ENCODE measurements around the gene POLL.
"Not testable (repeated sequence)": the region's sequence is repeated elsewhere in the genome, so short reads cannot be mapped to it uniquely, and the experiment has no call there.

POLL gene

DNA sequence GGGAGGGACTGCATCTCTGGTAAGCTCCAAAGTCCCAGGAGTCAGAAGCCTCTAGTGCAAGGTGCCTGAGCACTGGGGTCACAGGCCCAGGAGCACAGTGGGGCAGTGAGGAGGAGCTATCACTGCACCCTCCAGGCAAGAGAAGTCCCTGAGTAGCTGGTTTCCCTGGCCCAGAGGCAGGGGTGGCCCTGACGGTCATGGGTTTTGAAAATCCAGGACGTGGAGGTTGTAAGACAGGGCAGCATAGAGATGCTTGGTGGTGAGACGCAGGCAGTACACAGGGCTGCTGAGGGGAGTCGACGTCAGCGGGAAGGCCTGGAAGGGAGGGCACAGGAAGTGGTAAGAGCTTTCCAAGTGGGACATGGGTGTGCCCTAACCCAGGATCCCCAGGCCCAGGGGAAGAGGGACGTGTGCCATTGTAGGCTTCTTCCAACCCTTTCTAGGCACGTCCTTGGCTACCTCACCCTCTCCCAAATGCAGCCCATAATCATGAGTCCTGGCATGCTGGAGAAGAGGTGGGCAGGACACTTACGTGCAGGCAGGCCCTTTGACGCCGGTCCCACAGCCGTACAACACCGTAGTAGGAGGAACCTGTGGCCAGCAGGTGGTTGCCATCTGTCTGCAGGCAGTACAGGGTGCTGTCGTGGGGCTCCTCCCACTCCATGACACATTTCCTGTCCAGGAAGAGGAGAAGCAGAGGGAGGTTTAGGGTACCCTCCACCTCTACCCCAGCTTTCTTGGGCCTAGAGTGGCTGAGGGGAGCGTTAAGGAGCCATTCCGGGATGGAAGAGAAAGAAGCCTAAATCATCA lies 23.2 kb upstream of the POLL start:
- DNase-seq = no peak

DNA sequence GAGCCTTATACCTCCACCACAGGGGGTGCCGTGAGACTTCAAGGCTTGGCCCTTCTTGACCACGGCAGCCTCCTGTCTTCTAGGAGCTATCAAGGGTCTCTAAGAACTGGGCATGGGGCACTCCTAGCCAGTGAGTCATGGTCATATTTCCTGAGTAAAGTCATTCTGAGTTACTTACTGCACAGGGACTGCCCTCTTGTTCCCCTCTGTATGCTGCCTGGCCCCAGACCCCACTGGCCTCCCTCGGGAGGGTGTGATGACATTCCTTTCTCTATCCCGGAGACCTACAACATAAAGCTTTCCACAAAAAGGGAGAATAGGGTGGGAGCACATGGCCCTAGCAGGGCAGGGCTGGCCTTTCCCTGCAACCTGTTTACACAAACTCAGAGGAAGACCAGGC lies 21.4 kb upstream of the POLL start:
- DNase-seq = no peak

DNA sequence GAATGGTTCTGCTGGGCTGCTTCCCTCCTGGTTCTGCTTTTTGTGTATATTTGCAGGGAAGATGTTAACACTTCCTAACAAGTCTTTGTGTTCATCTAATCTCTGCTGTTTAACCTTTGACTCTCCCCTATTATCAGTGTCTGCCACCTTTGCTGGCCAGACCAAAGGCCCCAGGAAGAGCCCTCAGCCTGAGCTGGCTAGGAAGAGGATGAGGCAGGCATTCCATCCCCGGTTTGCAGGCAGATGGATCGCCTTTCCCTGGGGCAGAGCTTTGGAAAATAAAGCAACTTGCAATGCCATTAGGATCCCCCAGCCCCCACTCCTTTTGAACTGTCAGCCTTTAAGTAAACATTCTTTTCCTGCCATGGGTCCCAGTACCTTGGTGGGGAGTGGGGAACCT lies 19.1 kb upstream of the POLL start:
- no peak for DNase-seq

DNA sequence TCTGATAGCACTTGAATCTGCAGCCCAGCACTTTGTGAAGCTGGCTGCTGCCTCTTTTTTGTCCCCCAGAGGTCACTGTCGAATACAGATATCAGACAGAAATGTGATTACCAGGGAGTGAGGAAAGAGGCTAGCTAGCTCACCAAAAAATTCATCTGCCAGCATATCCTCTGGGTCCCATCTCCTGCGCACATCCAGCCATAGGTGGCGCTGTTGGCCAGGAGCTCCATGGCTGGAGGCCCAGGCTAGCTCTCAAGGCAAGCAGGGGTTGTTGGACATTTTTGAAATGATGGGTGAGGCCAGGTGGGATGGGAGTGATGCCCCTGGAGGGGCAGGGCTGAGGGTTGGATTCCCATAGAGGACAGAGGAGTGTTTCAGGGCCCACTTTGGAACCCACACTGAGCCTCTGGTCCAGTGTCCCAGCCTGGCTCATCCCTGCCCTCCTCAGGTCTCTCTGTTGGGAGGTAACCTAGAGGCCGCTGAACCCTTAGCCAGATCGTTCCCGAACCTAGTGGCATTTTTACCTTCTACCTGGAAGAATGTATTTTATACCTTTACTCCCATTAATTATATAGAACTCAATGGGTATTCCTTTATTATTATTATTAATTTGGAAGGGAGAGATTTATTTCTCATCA lies 14.8 kb upstream of the POLL start:
- peak; percentile 45 for DNase-seq

DNA sequence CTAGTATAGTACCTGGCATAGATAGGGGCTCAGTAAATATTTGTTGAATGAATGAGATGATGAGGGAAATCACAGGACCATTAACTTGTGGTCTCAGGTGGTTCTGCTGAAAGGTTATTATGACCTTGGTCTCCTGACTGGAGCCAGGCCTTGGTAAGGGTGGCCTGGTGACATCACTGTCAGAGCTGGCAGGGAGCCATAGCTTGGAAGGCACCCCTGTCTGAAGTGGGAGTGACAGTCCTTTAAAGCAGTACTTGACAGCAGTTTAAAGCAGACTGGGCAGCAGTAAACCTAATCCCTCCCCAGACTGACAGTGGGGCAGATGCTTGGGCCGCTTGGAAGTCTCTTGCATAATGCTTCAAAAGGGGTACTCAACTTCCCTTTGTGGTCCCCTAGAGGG lies 13.5 kb upstream of the POLL start:
- no peak for DNase-seq

DNA sequence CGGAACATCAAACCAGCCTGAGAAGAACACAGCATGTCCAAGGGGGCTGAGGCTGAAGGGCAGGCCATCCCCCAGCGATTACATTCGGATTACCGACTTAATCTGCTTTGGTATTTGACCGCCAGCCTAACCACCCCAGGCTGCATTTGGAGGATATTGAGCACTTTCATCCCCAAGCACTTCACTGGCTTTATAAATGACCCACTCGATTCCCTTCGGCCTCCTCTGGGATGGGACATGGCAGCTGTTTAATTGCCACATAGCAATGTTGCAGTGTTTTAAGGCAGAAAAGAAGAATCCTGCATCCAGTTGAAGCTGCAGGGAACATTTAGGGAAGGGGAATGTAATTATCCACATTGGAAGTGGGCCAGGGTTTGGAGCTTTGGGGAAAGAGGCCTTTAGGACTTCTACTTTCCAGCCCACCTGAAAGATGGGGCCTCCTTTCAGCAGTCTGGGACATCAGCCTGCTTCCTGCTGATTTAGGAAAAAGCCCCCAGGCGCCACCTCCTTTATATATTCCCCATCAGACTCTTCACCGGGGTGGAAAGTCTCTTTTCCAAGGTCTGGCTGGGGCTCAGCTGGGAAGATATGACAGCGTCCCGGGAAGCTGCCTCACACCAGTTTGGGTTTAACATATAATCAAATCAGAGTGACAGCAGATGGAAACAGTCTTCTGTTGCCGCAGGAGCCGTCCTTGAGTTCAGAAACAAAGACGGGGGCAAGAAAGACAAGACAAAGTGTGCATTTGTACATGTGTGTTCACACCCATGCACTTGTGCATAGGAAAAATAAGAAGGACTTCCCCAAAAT lies 9.2 kb upstream of the POLL start:
- DNase-seq = no peak

DNA sequence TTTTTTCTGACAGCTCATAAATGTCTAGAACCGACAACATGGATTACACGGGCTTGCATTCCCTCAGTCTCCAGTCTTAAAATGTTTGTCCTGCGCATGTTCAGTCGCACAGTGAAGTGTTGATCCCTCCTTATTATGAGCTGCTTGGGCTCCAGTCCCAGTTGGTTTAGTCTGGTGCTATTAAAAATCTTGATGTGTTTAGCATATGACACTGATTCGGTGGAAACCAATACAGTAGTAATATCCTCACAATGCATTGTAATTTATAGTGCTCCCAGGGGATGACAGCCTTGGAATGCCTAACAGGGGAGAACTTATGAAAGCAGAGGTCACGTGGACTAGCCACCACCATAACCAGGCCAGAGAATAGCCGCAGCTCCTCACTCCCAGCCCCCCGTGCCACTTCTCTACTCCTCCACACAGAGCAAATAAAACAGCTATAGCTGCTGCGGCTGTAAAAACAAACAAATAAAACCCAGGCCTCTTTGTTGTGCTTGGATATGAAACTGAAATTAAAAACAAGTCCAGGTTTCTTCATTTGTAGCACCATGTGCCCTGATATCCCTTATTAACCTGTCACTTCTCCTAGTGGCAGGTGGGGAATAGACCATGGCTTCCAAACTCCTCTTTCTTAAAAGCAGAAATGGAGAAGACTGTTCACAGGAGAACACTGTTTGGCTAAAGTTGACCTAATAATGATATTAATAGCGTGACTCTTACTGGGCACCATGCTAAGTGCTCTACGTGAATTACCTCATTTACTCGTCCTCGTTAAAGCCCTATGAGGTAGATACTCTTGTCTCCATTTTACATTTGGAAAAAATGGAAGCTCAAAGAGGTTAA lies 7.8 kb upstream of the POLL start:
- no peak for DNase-seq

DNA sequence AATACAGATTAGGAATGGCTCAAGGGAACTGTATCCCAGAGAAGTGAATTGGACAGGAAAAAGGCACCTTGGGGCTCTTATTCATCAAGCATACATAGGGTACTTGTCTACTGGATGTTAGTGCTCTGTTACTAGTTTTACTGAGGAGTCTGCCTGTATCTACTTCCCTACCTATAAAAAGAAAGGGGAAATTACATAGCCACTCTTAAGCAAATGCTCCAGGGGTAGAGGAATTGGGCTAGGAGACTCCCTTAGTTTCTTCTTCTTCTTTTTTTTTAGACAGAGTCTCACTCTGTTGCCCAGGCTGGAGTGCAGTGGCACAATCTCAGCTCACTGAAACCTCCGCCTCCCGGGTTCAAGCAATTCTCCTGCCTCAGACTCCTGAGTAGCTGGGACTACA lies 5.3 kb upstream of the POLL start:
- DNase-seq = not testable (repeated sequence)

DNA sequence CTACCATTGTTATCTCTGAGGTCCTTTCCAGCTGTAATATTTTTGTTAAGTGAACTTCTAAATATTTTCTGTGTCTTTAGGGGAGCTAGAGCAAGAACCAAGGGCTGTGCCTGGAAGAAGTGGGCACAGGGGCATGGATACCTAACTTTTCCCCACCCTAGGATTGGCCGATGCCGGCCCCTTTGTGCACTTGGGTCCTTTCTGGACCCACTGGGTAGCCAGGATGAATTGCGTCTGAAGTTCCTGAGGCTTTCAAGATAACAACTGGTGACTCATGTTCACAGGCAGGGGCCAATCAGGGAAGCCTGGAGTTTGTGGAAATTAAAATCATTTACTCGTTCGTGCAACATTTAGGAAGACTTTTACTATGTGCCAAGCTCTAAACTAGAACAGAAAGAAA lies 822 bp upstream of the POLL start:
- no peak for DNase-seq

DNA sequence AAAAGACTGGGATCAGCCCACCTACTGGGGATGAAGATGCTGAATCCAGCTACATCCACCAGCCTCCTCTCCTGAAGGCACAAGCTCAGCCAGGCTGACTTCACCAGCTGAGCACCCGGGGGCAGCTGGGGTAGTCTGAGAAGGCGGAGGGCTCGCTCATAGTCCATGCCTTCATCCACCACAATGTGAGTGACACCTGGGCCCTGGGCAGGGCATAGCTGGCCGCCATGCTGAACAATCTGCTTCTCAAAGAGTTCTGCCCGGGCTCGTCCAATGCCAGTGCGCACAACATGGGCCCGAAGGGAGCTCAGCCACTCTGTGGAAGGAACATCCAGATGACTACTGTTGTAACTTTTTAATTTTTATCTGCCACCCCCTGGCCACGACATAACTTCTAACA lies 2.2 kb downstream of the POLL start:
- no peak for DNase-seq

DNA sequence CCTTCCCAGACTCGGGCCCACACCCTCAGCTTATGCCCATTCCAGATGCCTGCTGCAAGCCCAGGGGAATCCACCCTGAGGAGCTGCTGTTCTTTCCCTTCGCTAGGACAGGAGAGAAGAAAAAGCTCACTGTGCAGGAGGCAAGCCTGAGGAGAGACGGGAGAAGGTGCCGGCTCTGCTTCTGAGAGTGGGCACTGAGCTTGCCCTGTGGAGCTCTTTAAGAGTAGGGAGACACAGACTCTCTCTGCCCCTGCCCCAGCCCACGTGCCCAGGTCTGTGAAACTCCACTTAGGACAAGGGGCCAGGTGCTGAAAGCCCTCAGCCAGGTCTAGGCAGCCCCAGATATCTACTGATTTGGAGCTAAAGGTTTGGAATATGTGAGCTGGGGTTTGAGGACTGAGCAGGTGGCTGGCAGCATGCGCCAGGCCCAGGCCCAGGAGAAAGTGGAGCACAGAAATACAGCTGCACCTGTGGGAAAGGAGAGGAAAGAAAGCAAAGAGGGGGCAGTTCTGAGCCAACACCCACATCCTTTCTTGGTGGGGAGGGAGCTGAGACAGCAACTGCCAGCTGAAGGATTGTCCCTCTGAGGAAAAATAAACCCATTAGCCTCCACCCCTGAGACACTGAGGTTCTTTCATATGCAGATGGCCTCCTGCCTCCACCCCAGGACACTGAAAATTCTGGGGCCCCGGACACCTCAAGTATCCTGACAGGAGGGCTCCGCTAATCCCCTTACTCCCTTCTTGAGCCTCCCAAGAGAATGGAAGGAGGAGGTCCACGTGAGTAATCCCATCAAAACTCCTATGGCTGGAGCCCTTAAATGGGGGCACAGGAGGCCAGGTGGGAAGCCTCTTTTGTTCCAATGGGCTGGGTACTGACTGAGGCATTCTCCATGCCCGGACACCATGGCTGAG lies 7.3 kb downstream of the POLL start:
- DNase-seq = no peak

DNA sequence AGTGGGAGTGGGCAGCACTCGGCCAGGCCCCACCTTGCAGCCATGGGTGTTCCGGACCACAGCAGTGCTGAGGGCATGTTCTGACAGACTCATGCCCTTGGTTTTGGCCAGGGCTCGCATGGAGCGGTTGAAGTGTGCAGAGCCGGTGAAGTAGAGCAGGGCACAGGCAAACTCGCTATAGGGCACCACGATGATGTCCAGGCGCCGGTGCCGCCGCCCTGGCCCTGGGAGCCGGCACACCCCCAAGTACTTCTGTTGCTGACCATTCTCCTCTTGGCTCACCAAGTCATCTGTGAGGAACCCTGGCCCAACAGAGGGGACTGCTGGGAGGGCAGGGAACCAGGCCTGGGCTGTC lies 8.6 kb downstream of the POLL start:
- no peak for DNase-seq

DNA sequence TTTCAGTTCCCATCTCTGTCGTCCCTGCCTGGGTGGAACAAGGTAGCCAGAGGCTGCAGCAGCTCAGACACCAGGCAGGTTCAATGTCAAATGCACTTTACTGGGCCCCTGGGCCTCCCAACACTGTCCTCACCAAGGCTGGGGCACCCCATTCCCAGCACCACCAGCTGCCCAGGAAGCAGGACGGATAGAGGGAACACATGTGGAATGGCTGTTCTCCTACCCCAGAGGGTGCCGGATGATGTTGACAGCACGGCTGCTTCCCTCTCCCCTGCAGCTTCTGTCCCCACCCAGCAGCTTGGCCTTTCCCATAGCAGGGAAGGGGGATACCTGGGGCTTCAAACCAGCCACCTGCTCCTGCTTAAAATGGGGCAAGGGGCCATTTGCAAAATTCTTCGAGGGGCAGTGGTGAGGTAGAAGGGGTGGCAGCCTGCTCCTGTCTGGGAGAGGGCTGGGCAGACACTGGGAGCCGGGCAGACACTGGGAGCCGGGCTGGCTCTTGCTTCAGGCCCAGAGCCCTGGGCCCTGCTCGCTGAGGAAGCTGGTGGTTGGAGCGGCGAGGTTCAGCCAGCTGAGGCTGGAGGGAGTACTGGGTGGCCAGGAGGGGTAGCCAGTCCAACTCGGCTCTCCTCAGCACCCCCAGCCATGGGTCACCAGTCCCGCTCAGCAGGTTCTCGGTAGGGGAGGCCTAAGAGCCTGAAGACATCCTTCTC lies 9.1 kb downstream of the POLL start:
- DNase-seq = no peak

DNA sequence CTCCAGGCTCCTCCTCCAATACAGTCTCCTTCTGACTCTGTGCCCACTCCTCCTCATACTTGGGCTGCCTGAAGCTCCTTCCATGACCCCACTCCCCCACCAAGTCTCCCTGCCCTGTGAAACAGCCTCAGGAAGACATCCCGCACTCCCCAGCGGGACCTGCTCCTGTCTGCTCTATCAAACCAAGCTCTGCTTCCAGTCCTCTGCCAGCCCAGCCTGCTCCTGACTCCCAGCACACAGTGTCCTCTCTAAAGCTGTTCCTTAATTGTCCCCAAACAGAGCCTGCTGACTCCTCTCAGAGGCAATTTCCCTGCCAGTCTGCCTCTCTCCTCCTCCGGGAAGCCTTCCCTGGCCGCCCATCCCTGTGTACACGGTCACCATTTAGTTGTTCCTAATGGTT lies 9.9 kb downstream of the POLL start:
- no peak for DNase-seq

DNA sequence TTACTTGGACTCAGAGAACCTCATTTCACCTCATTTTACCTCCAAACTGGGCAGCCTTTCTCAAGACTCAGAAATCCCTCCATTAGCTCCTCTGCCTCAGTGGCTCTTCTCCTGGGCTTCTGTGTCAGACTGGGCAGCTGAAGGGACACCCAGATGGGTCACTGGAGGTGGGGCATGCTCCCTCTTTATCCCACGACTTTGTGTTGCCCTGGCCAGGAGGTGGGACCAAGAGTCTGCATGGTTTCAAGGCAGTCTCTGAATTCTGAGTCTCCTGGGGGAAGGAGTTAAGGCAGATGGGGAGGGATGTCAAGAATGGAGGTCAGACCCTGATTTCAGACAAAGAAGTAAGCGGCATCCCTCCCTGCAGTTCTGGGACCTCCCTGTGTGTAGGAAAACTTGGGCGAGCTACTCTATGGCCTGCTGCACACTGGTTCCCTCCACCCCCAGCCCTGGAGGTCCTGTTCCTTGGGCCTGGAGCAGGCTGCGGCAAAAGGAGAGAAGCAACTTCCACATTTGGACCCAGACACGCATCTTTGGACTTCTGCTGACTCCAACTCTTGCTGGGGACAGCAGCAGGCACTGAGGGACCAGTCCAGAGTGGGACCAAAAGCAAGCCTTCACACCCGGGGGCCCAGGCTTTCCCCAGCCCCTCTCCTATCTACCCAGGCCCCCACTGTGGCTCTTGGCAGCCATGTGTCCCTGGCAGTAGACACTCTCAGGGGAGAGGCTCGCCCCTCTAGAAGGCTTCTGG lies 10.8 kb downstream of the POLL start:
- no peak for DNase-seq

DNA sequence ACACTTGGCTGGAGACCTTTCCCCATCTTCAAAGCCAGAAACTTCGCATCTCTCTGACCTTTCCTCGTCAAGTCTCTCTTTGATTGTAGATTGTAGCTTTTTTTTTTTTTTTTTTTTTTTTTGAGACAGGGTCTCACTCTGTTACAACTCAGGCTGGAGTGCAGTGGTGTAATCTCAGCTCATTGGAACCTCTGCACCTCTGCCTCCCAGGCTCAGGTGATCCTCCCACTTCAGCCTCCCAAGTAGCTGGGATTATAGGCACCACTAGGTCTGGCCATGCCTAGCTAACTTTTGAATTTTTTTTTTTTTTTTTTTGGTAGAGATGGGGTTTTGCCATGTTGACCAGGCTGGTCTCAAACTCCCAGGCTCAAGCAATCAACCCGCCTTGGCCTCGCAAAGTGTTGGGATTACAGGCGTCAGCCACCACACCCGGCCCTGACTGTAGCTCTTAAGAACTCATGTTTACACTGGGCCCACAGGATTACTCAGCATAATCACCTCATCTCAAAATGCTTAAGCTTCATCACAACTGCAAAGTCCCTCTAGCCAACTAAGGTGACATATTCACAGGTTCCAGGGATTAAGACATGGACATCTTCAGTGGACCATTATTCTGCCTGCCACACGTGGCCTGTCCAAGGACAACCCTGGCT lies 11.7 kb downstream of the POLL start:
- no peak for DNase-seq

DNA sequence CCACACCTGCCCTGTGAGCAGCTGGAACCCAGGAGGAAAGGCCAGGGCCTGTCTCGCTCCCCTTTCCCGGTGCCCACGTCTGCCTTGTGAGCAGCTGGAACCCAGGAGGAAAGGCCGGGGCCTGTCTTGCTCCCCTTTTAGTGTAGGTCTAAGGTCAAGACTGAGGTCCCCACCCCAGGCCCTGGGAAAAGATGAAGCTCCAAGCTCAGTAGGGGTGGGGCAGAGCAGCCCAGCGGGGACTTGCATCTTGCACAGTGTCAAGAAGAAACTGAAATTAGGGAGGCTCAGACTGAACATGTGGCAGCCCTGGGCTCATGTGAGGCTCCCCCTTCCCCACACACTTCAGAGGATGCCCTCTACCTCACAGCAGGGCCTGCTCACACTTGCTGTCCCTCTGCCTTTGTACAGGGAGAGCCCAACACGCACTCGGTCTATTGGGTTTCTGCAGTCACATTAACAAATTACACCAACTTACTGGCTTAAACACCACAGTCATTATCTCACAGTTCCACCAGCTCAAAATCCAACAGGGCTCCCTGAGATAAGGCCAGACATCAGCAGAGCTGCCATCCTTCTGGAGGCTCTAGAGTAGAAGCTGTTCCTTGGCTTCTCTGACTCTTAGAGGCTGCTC lies 12.4 kb downstream of the POLL start:
- no peak for DNase-seq

DNA sequence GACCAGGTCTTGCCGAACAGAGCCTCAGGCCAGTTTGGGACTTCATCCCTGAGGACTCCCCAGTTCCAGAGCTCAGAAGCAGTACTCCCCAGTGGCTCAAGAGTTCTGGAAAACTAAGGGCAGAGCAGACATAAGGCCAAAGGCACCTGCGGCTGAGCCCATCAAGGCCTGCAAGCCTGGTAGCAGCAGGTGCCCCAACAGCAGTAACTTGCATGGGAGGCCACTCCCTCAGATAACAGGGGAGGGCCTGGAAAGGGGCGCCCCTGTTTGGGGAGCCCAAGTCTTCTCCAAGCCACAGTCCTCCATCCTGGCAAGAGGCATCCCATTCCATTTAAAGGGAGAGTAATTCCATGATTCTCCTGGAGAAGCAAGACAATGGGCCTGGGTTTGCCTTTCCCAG lies 13.0 kb downstream of the POLL start:
- DNase-seq = no peak
